ENCODE results near the gene LHX1. TPM values are rescaled to one million over a fixed set of nuclear protein-coding genes. Genes with fewer than 3 reads are reported as not detected.

Gene LHX1
- total and polyA plus RNA-seq, 9 of the 15 experiments (the other 6 are each of a cell fraction or from before 2014, with no cell fraction given): 0.05 to 0.64 (median 0.07) TPM; not detected in 6

GRCh38 chr17:36940313-36941264 is 3.3 kb downstream of the LHX1 start (continued):
- 0 out of 2 replicates have a peak, but pooled peaks have one; percentile 35 for TF ChIP-seq ZBTB33 (CRISPR knock-in tag; IDR thresholded peaks at IDR 0.05)

GRCh38 chr17:36941265-36942010 is 4.2 kb downstream of the LHX1 start:
- DNase-seq (ENCODE audit: extremely low read depth in 1 of 4, low spot score in 3 of 4): no peak

More at GRCh38 chr17:36941265-36942010, 4.2 kb downstream of the LHX1 start:
- in situ Hi-C loops (cut with MboI): no loop called here
- peaks cover 42 to 59% of the 10 kb centered on the region in 2 experiments; a peak in 4 of 5 replicates for H3K27me3 ChIP-seq (ENCODE audit: control insufficient read depth in 2 of 2, insufficient read depth in 2 of 2, low read length in 2 of 2)
- ChIA-PET POLR2A (no interaction called here), CTCF (ENCODE audit: low intra/inter-chr PET ratio) (no interaction called here)
- H2AFZ ChIP-seq (ENCODE audit: low read depth, low read length): no peak overlapping the region
- TF ChIP-seq GABPA (tag; conservative IDR thresholded peaks at IDR 0.05; ENCODE audit: low read depth) (no peak), CBFB (CRISPR knock-in tag; IDR thresholded peaks at IDR 0.05) (no peak), KHSRP (IDR thresholded peaks at IDR 0.05) (no peak), ZBTB26 (CRISPR knock-in tag; IDR thresholded peaks at IDR 0.05) (no peak), ZNF316 (IDR thresholded peaks at IDR 0.05) (no peak), ZNF512 (tag; IDR thresholded peaks at IDR 0.05) (no peak), ETS2 (tag; IDR thresholded peaks at IDR 0.05; ENCODE audit: borderline replicate concordance, poor library complexity, severe bottlenecking) (no peak), ZNF561 (CRISPR knock-in tag; conservative IDR thresholded peaks at IDR 0.05) (no peak), ZNF146 (CRISPR knock-in tag; IDR thresholded peaks at IDR 0.05; ENCODE audit: unreplicated experiment) (no peak)
- H4K20me1 ChIP-seq (replicated peaks; ENCODE audit: control insufficient read depth, insufficient read depth, low read length): peaks cover 15% of the 10 kb centered on the region; the same call in 1 of the 2 replicates
- intact Hi-C loops (cut with micrococcal nuclease): no loop called here
- no TSS peak for BruUV-seq (replicated peaks)
- WGBS (ENCODE audit: insufficient coverage, low coverage, missing lambda C conversion rate): 48% methylated on average over 17 of the region's 17 CpGs
- peaks cover 3% of the 10 kb centered on the region for H3K9me1 ChIP-seq (ENCODE audit: control insufficient read depth, insufficient read depth, low read length)
- H3K4me3 ChIP-seq: no peak overlapping the region
- no peak for FAIRE-seq
- no peak overlapping the region for H3K9ac ChIP-seq (ENCODE audit: insufficient read depth in 1 of 2, low read depth in 2 of 2, low read length in 2 of 2)
- H3K4me1 ChIP-seq (replicated peaks in 1 of 2; ENCODE audit: control insufficient read depth in 2 of 2, insufficient read depth in 2 of 2, low read length in 2 of 2): peaks cover 0 to 36% of the 10 kb centered on the region in 2 experiments; a peak in 3 of 5 replicates
- H3K36me3 ChIP-seq (ENCODE audit: control insufficient read depth, insufficient read depth, low read length): no peaks in the 10 kb centered on the region
- H3K27ac ChIP-seq (ENCODE audit: extremely low read depth, low read depth, low read length): no peak overlapping the region
- H3K79me2 ChIP-seq (ENCODE audit: control insufficient read depth, insufficient read depth, low read length): no peaks in the 10 kb centered on the region
- H3K4me2 ChIP-seq (ENCODE audit: insufficient read depth, low read length): no peak overlapping the region
- ATAC-seq: no peak
- H3K9me3 ChIP-seq (replicated peaks; ENCODE audit: control insufficient read depth, insufficient read depth, low read depth, low read length): no peaks in the 10 kb centered on the region
